ENCODE measurements around the gene SLC16A7.

SLC16A7 gene

GRCh38 chr12:59672273-59672672 lies 76.4 kb downstream of the SLC16A7 start:
- DNase-seq: no peak

DNA sequence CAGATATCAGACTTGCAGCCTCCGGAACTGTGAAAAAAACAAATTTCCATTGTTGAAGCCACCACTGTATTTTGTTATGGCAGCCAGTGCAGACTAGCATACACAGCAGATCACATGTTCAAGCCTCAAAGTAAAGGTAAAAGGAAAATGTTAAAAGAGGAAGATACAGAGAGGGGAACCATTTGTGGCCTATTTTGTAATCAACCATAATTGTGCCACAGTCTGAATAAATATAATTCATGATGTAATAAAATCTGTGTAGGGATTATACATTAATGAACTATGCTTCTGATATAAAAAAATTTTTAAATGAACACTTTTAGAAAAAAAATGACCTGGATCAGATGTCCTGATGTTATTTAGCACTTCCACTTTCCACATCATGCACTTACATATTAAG lies 79.6 kb downstream of the SLC16A7 start:
- no peak for DNase-seq

DNA sequence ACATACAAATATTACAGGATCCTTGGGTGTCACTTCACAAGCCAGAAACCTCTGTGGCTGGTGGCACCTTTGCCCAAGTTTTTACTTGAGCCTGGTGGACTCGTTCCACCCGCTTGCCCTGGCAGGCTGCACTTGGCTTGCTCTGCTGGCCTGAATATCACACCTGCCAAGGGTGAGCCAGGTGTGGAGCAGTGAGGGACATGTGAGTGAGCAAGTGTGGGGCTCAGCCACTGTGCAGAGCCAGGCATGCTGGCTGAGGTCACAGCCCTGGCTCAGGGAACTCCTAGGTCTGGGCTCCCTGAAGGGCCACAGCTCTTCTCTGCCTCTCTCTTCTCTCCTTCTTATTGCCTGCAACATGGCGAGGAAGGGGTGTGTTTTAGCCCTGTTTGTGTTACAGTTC lies 82.0 kb downstream of the SLC16A7 start:
- DNase-seq: no peak

DNA sequence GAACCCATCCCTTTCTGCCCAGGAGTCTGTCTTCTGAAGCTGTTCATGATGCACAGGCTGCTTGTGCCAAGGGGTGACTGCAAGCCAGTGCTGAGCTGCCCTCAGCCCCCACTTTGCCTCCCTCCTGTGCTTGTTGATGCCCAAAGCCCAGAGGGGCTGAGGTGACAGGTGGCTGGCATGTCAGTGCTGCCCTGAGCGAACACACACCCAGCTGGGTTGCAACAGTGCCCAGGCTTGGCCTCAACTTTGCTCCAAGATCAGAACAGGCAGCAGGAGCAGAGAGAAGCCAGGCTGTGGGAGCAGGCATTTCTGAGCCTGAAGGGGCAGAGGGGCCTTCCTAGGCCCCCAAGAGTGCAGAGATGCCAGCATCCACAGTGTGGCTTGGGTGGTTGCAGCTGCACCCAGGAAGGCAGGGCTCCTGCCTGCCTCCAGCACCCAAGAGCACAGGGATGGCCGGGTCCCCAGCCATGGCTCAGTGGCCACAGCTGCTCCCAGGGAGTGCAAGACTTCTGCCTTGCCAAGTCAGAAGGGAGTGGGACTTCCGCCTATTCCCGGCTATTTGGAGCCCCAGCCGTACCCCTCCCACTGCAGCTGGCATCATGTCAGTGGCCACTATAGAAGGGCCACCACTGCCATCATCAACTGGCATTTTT lies 83.1 kb downstream of the SLC16A7 start:
- no peak for DNase-seq

DNA sequence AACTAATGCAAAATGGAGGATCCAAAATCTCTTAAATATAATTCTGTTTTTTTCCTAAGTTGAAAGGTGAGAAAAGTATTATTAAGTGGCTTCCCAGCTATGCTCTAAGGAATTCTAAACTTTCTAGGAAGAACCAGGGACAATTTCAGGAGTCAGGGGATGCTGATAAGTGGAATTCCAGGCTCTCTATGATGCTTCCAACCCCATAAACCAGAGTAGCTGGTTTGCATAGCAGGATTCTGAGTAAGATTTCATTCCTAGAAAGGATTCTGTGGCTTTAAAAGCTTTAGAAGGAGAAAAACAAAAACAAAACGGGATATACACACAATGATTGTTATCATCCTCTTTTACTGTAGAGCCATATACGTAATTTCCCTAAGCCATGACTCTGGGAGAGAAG lies 93.9 kb downstream of the SLC16A7 start:
- DNase-seq: peak; percentile 41

GRCh38 chr12:59695379-59695778 lies 99.5 kb downstream of the SLC16A7 start:
- peak; percentile 45 for DNase-seq

- peak; percentile 34 for DNase-seq
These were observed 102.8 kb downstream of the SLC16A7 start for GRCh38 chr12:59698600-59698999.

GRCh38 chr12:59699421-59700152 lies 103.8 kb downstream of the SLC16A7 start:
- peak; percentile 36 for DNase-seq

GRCh38 chr12:59700153-59700450 lies 104.3 kb downstream of the SLC16A7 start:
- no peak for DNase-seq

DNA sequence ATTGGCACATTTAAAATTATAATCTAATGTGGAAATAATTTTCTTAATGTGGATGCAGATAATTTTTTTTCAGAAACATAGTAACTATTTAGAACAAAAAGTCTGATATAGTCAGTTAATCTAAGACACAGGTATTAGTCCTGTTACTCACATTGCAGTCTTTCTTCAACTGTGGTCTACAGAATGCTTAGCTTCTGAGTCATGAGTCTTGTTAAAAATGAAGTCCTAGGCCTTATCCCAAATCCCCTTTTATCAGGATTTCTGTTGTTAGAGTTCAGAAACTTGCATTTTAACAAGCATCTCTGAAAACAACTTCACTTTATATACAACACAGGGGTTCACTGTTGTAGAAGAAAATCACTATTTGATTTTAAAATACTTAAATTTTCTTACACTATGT lies 112.2 kb downstream of the SLC16A7 start:
- DNase-seq: peak; percentile 62

GRCh38 chr12:59708484-59708883 lies 112.7 kb downstream of the SLC16A7 start:
- DNase-seq: no peak

- no peak for DNase-seq
These were observed 114.3 kb downstream of the SLC16A7 start for GRCh38 chr12:59710004-59710628.

DNA sequence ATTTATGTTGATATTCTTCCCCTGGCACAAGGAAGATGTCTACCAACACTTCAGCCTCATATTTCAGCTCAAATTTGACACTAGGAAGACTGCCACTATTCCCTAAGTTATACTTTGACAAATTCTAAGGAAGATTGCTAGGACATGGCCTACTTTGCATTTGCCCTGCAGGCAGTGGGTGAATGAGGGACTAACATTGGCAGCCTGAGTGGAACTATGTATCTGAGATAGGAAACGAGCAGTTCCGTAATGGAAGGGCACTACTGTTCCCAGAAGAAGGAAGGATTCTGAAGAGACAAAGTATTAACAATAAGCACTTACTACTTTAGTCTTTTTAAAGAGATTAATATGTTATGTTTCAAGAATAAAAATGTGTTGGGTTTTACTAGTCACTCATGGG lies 115.1 kb downstream of the SLC16A7 start:
- DNase-seq: no peak

- DNase-seq: no peak
These were observed 119.6 kb downstream of the SLC16A7 start for GRCh38 chr12:59715434-59715833.

- DNase-seq: no peak
These were observed 120.2 kb downstream of the SLC16A7 start for GRCh38 chr12:59716043-59716442.

DNA sequence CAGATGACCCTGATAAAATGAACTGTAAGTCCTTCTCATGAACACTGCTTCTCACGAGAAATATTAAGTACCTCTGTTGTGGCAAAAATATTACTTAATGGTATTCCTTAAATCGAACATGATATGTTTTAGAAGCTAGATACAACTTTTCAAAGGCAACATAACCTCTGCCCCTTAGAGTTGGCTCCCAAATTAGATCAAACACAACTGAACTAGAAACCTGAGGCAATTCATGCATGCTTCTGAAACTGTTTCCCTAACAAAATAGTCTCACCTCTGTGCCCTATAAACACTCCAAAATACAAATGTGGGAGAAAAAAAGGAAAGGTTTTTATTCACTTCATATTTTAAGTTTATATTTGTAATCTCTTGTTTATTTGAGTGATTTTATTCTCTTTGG lies 121.6 kb downstream of the SLC16A7 start:
- no peak for DNase-seq

- DNase-seq: no peak
These were observed 123.9 kb downstream of the SLC16A7 start for GRCh38 chr12:59719701-59720100.

- no peak for DNase-seq
These were observed 127.7 kb downstream of the SLC16A7 start for GRCh38 chr12:59723520-59723919.

DNA sequence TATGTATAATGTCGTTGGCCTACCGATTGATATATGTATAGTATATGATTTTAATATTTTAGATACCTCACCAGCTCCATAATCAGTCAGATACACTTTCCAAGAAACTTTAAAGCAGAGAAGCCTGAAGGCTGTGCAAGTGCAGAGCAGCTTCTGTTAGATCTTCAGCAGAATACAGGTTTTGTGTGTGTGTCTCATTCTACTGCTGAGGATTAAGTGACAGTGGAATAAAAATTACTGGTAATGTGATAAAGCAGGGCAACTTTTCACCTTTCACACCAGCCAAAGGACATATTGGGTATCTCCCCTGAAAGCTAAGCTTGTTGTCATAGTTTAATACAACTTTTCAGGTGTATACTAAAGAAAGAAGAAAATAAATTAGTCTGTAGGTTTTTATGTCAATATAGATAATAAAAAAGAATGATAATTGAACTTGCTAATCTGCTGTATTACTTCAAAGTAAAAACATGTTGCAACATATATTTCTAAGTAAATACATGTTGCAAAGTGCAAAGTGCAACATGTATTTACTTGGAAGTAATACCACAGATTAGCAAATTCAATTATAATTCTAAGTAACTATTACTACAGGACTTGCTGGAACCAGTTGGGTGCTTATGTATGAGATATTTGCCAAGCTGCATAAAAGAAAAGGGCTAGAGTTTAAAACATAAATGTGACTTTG lies 128.3 kb downstream of the SLC16A7 start:
- no peak for DNase-seq

- no peak for DNase-seq
These were observed 137.4 kb downstream of the SLC16A7 start for GRCh38 chr12:59733200-59733599.

DNA sequence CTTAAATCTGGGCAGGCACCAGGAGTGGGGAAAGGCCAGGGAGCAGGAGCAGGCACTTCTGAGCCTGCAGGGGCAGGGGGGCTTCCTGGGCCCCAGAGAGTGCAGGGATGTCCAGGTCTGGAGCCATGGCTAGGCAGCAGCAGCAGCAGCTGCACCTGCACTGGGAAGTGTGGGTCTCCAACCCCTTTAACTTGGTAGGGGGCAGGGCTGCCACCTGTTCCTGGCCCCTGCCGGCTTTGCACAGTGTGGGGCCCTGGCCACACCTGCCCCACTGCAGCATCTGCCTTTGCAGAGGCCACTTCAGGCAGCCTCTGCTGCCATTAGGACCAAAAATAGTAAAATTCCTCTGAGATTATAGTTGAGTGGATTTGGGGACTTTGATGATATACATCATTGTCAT lies 138.5 kb downstream of the SLC16A7 start:
- DNase-seq: no peak

GRCh38 chr12:59735231-59735630 lies 139.4 kb downstream of the SLC16A7 start:
- no peak for DNase-seq

DNA sequence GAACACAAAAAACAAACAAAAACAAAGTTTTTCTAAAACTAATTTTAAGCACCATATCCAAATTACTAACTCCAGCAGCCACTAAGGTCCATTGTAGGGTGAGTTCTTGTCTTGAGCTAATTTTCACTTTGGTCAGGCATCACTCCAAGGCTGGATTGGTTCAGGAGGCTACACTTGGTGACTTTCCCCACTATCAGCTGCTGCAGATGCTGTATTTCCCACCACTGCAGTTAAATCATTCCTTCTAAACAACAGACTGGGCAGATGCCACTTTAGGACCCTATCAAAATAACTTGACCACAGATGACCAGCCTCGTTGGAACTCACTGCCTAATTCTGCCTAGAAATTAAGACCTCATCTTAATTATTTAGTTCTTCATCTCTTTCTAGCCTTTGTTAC lies 140.5 kb downstream of the SLC16A7 start:
- DNase-seq: no peak

- DNase-seq: peak; percentile 87
These were observed 141.0 kb downstream of the SLC16A7 start for GRCh38 chr12:59736786-59737185.

Data from fibroblast of skin of back (primary cell).